GM12864 (cell line): ENCODE results near the gene LEUTX.

Experiments
- DNase-seq: peaks from one replicate; pipeline ENCODE4 v3.0.0-alpha.2; 2011; ENCODE audit warnings: low read depth
- H3K4me3 ChIP-seq: 2 replicates; pipeline ENCODE4 v1.5.1; 2011; ENCODE audit warnings: mild to moderate bottlenecking, low read depth, low read length, control low read depth
- CTCF ChIP-seq: IDR thresholded peaks from 2 replicates; pipeline ENCODE4 v1.5.1; 2011; ENCODE audit warnings: low read depth, mild to moderate bottlenecking, moderate library complexity, low read length, control low read depth, inconsistent platforms; ENCODE audit errors: missing control alignments

LEUTX gene

GRCh38 chr19:39832341-39833083, 53.9 kb downstream of the LEUTX start:
- no peak for TF ChIP-seq CTCF
- H3K4me3 ChIP-seq, result peak overlapping the region; percentile 78
- no peak for DNase-seq

DNA sequence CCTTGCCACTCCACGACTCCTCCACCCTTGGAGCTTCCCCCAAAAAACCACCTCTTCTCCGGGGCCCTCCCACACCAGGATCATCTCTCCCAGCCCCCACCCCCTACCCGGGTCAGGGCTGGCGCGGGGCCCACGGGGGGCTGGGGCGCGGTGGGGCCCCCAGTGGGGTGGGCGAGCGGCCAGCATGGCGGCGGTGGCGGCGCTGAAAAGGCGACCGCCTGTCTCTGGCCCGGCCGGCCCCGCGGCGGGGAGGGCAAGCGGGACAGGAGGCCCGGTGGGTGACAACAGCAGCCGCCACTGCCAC, 54.5 kb downstream of the LEUTX start:
- no peak for TF ChIP-seq CTCF
- H3K4me3 ChIP-seq, result peak overlapping the region; percentile 78
- DNase-seq, result no peak

DNA sequence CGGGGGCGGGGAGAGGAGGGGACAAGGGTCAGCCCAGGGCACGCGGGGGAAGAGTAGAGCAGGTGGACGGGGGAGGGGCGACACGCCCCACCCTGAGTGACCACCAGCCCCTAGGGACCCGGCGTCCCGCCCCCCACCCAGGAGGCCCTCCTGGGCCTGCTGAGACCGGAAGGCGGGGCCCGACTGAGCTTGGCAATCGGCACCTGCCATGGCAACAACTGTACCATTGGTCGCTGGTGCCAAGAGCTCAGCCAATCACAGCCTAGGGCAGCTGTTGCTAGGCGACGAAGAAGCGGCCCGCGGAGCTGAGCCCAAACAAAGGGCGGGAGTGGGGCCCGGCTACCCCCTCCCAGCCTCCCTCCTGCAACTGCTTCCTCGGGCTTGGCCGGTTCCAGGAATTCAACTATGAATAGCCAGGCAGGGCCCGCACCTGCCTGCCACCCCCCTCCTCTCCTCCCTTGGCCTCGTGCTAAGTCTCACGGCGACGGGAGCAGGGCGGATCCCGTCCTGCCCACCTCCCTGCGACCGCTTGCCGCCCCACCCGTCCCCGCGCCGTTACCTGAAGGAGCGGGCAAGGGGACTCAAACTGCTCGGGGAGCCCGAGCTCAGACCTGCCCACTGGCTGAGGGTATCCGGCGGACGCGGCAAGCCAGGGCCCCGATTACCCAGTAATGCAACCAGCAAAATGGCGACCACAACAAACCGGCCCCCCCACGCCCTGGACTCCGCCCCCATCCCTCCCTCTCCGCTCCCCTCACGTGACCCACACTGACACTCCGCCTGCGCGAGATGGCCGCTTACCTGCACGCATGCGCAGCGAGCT, 55.0 kb downstream of the LEUTX start, which contains the start of gene DYRK1B:
TSS of gene DYRK1B (minus strand) at position 699 of the 823 bp plus-strand sequence. CDS start 2,295 bp downstream, outside the sequence.
- peak within 1 kb of the TSS; percentile 78 for H3K4me3 ChIP-seq
- TF ChIP-seq CTCF, result no peak
- peak; percentile 92 for DNase-seq

GRCh38 chr19:39834287-39834841, 55.7 kb downstream of the LEUTX start:
- H3K4me3 ChIP-seq, result no peak overlapping the region; the same call in 1 of the 2 replicates
- TF ChIP-seq CTCF, result no peak
- no peak for DNase-seq
